Measurements from ENCODE around the gene TUT7.

DNA sequence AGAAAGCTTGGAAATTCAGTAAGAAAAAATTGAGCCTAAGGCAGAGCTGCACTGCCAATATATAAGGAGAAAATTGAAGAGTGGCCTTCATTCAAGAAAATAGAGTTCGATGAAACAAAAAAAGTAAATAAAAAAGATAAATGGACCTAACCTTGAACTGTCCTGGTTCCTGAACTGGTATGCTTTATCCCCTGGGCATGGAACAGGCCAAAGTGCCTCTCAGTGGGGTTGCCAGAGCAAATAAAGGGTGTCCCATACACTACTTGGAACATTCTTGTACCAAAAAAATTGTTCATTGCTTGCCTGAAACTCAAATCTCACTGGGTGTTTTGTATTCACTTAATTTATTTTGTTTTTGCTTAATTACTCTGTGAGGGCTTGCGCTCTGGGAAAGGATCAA lies 42.2 kb upstream of the TUT7 start:
- TF ChIP-seq EZH2phosphoT487 (IDR thresholded peaks at IDR 0.05; ENCODE audit: insufficient read depth, low read depth) (no peak), EZH2 (IDR thresholded peaks at IDR 0.05; ENCODE audit: insufficient read depth, poor library complexity, severe bottlenecking) (no peak)
